Dermis microvascular lymphatic vessel endothelial cell (primary cell): ENCODE data around the gene SPRED2. TPM values are rescaled to one million over a fixed set of nuclear protein-coding genes. Genes with fewer than 3 reads are reported as not detected.

ENCODE experiments used
- DNase-seq, 2 donors: peaks; one replicate each; pipeline versions ENCODE4 v3.0.0 to v3.0.0-alpha.2; 2010; ENCODE audit warnings: low read depth in 2 of 2
- total RNA-seq: library from RNA; depleted of rRNA; stranded (reverse); fragments of >200 nt; gene quantifications from 2 replicates; pipeline ENCODE4 v1.2.1, GENCODE V29; 2014

SPRED2 gene
- total RNA-seq, 1 donor from 2014 or later, result 1.5 TPM

GRCh38 chr2:65386989-65387388 is 45.4 kb downstream of the SPRED2 start:
- no peak for DNase-seq

GRCh38 chr2:65386344-65386743 is 46.1 kb downstream of the SPRED2 start:
- no peak for DNase-seq

GRCh38 chr2:65383541-65384488 is 48.6 kb downstream of the SPRED2 start:
- DNase-seq, result peak; percentile 6 to 54

GRCh38 chr2:65382776-65383357 is 49.5 kb downstream of the SPRED2 start:
- peak in 1 of 2 donors; percentile 18 for DNase-seq

- DNase-seq, result no peak
Observed at GRCh38 chr2:65382323-65382722, 50.1 kb downstream of the SPRED2 start.

- no peak for DNase-seq
Observed at GRCh38 chr2:65381607-65382051, 50.8 kb downstream of the SPRED2 start.

- no peak for DNase-seq
Observed at GRCh38 chr2:65380255-65380654, 52.1 kb downstream of the SPRED2 start.

GRCh38 chr2:65379721-65380171 is 52.7 kb downstream of the SPRED2 start:
- DNase-seq, result no peak

- DNase-seq, result no peak
Observed at GRCh38 chr2:65379223-65379622, 53.2 kb downstream of the SPRED2 start.

- no peak for DNase-seq
Observed at GRCh38 chr2:65378290-65378689, 54.1 kb downstream of the SPRED2 start.

- DNase-seq, result peak in 1 of 2 donors; percentile 65
Observed at GRCh38 chr2:65377556-65378192, 54.7 kb downstream of the SPRED2 start.

GRCh38 chr2:65375723-65376122 is 56.7 kb downstream of the SPRED2 start:
- no peak for DNase-seq

- DNase-seq, result no peak
Observed at GRCh38 chr2:65374999-65375398, 57.4 kb downstream of the SPRED2 start.

- no peak for DNase-seq
Observed at GRCh38 chr2:65374575-65374974, 57.8 kb downstream of the SPRED2 start.

GRCh38 chr2:65373365-65373918 is 59.0 kb downstream of the SPRED2 start:
- DNase-seq, result no peak

- no peak for DNase-seq
Observed at GRCh38 chr2:65372619-65373018, 59.8 kb downstream of the SPRED2 start.

- no peak for DNase-seq
Observed at GRCh38 chr2:65371074-65371434, 61.3 kb downstream of the SPRED2 start.

GRCh38 chr2:65370387-65371073 is 61.9 kb downstream of the SPRED2 start:
- no peak for DNase-seq

- DNase-seq, result no peak
Observed at GRCh38 chr2:65369980-65370379, 62.4 kb downstream of the SPRED2 start.

- no peak for DNase-seq
Observed at GRCh38 chr2:65369574-65369973, 62.8 kb downstream of the SPRED2 start.

GRCh38 chr2:65368468-65368867 is 63.9 kb downstream of the SPRED2 start:
- DNase-seq, result no peak
